Activated CD8-positive, alpha-beta memory T cell treated with anti-CD3 and anti-CD28 coated beads for 1 hour (primary cell): ENCODE data around the gene LRRC28.

Experiments used
- DNase-seq, 2 donors: peaks; one replicate each; pipeline ENCODE4 v3.0.0-alpha.2; 2020; ENCODE audit warnings: low read depth in 1 of 2; ENCODE audit errors: extremely low read depth in 1 of 2

Gene LRRC28

DNA sequence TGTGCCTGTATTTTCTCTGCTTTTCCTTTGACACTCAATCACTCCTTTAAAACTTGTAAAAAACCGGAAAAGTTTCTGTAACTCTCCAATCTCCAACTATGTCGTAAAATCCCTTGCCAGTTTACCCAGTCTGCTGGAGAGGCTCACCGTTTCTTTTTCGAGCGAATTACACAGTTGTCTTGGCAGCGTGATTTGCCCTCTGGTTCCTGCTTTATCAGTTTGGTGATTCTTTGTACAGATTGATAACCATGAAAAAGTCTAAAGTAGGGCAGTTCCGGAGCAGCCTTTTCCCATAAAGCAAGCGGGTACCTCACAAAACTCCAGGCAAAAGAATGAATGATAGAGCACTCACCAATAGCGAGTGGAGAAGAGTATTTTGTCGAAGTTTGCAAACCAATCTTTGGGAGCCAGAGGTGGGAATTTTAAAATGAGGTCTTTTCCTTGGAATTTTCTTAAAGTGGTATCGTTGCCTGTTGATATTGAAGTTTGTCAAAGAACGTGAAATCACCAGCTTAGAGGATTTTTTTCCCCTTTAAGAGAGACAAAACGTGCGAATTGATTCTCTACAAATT lies 1.9 kb upstream of the LRRC28 start, which contains the start of gene TTC23:
TSS of gene TTC23 (minus strand) at position 312 of the 572 bp plus-strand sequence. CDS start 20,869 bp downstream, outside the sequence.
- no peak for DNase-seq

DNA sequence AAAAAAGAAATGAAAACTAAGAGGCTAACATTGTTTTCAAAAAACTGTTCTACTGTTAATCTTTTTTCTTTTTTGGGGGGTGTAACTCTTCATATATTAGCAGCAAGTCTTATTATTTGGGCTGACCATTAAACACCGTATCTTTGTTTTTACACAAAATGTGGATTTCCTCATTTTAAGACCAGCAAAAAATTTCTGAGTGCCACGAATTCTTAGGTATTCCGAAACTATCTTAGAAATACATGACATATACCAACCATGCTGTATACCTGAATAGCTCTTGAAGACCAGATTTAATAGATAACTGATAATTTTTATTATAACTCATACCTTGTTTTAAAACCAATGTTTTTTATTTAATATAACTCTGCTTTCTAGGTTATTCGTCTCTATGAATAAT lies 1.3 kb upstream of the LRRC28 start:
- DNase-seq: no peak

DNA sequence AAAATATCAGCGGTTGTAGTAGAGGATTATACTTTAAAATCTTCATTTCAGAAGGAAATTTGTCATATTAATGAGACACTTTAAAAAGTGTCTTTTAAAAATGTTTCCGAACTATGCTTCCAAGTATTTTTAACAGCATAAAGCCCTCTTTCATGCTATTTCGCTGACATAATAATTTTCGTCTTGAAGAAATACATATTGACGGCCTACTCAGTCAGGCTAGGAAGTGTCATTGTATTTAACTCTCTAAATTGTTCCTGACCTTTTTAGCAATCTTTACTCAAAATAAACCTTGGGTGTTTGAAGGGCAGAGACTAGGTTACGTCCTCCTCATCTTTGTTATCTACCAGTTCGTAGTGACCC lies 806 bp upstream of the LRRC28 start:
- no peak for DNase-seq

DNA sequence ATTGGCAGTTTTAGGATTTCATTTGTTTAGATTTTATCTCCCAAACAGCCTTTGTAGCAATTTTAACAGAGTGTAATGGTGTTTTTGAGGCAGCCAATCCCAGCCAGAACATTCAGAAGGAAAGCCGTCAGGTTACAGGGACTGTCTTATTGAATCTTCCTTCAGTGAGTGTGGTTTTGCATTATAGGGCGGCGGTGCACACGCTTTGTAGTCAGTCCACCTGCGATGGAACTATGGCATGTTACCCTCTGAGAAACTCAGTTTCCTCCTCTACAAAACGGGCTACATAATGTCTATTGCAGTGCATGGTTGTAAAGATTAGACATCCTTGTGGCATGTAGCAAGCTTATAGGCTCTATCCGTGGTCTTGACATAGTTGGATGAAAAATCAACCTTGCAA lies 1.0 kb downstream of the LRRC28 start:
- no peak for DNase-seq

DNA sequence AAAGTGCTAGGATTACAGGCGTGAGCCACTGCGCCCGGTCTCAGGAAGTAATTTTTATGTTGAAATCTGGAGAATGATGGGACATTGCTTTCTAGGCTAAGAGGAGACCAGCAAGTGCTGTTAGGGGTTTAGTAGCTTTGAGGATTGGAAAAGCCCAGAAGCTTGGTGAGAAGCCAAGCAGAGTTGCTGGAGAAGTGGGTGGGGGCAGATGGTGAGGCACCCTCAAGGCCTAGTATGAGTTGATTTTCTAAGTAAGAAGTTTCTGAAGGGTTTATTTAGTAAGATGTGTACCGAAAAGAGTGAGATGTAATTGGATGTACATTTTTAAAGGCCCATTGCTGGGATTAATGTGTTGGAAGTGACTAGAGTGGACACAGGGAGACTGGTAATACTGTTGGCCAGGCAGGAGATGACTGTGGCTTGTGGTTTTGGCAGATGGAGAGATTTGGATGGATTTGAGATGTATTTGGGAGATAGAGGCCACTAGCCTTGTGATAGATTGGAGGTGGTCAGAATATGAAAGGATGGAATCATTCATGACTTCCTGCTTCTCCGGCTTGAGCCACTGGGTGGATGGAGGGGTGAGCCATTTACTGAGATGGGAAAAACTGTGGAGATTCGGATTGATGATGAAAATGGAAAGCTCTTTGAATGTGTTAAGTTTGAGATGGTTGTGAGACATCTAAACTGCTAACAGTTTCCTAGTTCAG lies 2.3 kb downstream of the LRRC28 start:
- no peak for DNase-seq

DNA sequence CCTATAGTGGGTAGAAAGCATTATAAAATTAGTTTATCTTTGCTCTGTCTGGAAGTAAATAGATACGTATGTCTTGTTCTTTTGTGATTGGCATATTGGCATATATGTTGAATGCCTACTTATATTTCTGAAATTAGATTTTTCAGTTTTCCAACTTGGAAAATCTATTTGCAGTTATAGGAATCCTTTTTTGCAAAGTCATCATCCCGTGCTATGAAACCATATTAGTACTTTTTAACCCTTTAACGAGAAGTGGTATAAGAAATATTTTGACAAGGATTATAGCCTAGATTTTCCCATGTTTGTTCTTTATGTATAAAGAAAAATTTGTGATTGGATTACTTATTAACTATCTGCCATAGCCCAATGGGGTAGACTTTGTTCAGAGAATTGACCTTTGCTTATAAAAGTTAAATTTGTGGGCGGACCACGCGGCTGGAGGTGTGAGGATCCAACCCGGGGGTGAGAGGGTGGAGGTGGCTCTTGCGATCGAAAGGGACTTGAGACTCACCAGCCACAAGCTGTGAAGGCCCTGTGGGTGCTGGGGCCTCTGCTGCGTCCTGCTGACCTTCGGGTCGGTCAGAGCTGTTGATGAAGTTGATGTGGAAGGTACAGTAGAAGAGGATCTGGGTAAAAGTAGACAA lies 5.9 kb downstream of the LRRC28 start:
- no peak for DNase-seq

DNA sequence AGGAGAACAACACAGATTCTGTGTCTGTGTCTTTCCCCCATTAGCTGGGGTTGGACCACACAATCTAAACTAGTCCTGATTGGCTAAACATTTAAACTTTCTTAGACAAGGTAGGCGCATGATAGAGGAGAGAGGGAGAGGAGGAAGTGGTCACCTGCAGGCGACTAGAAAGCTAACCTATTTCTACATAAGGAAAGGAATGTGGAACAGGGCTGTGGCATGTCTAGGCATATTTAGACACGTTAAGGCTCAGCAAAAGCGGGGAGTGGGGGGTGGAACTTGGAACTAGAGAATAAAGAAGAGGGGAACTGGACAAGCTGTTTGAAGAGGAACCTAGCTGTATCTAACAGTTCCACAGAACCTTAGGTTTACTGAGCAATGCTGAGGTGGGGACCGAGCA lies 12.8 kb downstream of the LRRC28 start:
- no peak for DNase-seq

DNA sequence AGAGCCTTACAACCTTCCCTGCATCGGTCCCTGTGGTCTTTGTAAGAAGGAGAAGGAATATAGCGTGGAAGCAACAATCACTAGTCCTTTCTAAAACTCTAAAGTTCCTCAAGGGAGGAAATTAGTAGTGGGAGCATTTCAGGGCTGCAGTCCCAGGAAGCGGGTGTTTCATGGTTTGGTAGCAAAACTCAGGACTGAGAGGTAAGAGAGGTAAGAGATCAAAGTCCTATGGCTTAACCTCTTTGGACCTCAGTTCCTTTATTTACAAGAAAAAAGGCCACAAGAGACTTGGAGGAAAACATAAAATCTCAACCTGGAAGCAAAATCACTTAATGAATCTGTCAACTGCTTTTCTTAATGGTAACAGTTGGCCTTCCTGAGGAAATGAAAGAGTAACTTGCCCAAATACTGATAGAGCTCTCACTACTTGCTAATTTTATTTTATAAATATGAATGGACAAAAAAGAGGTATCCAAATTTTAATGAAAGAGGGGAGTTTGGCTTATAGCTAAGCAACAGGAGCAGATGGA lies 14.3 kb downstream of the LRRC28 start:
- no peak for DNase-seq

DNA sequence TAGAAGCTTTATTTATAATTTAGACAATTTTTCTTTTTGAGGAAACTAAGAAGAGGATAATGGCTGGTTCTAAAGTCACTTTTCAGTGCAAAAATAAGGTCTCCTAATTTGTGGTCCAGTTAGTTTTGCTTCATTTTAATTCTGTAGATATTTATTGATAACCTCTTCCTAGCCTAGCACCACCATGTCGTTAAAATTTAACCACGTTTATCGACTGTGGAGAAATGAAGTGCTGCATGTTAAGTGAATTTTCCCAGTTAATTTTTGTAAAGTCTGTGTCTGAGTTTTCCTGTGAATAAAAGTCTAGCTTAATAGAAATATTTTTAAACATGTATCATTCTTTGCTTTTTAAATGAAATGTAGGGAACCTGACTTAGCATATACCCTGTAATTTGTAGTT lies 16.7 kb downstream of the LRRC28 start:
- no peak for DNase-seq

DNA sequence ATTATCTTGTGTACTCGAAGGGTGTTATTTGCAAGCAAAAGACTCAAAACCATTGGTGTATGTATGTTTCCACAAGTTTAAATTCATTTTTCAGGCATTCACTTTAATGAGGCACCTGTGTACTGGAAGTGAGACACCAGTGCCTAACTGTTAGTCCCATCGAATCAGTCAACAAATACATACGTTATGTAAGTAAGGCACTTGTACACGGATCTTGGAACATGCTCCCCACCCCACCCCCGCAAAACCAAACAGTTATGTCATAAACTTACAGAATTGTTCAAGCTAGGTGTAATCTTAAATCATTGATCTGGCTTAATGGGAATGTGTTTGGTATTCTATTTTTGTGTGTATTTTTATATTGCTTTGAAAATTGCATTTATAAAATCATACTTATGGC lies 17.1 kb downstream of the LRRC28 start:
- no peak for DNase-seq

DNA sequence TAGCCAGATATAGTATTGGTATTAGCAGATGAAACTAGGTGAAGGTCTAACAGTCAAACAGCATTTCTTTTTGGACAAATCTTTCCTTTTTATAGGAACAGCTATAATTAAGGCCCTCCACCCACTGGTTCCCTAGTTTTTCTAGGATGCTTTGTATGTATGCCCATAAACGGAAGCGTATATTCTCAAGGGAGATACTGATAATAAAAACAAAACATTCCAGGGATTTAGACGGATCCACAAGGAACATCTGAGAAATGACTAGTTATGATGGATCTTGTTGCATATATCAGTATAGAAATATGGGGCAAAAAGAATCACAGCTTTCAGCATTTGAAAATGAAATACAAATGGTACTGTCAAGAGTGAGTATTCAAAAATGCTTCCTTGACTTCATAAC lies 22.5 kb downstream of the LRRC28 start:
- no peak for DNase-seq

DNA sequence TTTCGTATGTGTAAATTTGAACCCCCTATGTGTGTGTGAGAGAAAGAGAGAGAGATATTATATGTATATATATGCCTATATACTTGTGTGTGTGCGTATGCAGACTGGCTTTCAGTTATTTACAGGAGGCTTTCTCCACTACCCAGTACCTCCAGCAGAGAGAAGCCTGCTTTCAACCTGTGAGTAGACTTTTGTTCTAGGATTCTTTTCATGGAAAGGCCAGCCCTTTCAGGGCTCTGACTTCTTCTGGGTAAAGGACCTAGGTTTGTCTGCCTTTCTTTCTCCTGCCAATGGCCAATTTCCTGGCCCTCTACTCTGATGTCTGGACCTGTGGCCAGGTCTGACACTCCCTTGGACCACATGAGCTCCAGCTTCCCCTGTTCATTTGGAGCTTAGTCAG lies 23.8 kb downstream of the LRRC28 start:
- DNase-seq: no peak

DNA sequence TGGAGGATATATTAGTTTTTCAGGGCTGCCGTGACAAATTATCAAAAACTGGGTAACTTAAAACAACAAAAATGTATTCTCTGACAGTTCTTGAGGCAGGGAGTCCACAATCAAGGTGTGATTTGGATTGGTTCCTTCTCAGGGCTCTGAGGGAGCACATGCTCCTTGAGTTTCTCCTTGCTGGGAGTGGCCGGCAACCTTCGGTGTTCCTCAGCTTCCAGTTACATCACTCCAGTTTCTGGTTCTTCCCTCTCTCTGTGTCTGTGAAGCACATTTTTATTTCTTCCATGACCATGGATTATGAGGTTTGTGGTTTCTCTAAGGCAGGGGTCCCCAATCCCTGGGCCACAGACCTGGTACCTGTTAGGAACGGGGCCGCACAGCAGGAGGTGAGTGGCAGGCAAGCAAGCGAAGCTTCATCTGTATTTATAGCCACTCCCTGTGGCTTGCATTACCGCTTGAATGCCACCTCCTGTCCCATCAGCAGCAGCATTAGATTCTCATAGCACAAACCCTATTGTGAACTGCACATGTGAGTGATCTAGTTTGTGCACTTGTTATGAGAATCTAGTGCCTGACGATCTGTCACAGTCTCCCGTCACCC lies 24.3 kb downstream of the LRRC28 start:
- DNase-seq: no peak

DNA sequence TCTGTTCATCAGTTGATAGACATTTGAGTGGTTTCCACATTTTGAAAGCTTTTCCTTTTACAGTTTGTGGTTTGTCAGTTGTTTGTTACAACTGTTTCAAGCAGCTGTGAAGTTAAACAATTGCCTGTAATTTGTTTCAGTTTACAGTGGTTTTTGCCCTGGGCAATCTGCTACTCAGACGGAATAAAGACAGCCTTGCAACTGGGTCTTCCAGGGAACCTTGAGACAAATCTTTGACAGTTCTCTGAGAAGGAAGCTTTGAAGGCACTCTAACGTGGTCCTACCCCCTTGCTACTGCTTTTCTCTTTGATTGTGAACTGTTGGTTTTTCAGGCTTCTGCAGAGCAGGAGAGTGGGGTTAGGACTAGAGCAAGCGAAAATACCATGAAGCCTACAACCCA lies 28.0 kb downstream of the LRRC28 start:
- DNase-seq: no peak

DNA sequence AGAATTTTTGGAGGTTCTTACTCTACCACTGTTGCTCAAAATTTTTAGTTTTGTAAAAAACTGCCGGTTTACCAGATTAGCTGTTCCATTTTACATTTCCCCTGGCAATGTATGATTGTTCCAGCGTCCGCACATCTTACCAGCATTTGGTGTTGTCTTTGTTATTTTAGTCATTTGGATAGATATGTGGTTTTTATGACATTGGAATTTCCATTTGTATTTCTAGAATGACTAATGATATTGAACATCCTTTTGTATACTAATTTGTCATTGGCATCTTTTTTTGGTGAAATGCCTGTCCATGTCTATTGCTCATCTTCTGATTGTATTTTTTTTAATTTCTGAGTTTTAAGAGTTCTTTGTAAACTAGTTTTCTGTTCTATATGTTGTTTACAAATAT lies 28.5 kb downstream of the LRRC28 start:
- DNase-seq: no peak

DNA sequence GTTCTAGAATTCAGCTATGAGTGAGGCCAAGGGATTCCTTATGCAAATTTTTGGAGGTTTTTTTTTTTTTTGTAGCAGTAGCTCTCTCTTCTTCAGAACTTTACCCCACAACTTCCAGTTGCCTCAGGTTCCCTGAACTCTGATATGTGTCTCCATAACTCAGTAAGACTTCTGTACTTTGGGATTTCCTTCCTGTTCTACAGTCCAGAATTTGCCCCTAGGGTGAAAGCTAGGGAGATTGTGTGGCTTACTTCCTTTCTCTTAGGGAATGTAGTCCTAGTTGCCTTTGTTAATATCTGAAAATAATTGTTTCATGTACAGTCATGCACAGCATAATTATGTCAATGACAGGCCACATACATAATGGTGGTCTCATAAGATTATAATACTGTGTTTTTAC lies 30.8 kb downstream of the LRRC28 start:
- no peak for DNase-seq

DNA sequence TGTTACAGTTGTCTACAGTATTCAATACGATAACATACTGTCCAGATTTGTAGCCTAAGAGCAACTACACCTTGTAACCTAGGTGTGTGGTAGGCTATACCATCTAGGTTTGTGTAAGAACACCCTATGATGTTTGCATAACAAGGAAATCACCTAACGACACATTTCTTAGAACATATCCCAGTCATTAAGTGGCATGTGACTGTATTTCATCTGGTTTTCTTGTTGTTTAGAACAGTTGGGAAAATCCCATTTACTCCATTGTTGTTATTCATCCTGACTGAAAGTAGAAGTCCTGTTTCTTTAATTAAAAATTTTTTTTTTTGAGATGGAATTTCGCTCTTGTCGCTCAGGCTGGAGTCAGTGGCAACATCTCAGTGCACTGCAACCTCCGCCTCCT lies 31.3 kb downstream of the LRRC28 start:
- no peak for DNase-seq

DNA sequence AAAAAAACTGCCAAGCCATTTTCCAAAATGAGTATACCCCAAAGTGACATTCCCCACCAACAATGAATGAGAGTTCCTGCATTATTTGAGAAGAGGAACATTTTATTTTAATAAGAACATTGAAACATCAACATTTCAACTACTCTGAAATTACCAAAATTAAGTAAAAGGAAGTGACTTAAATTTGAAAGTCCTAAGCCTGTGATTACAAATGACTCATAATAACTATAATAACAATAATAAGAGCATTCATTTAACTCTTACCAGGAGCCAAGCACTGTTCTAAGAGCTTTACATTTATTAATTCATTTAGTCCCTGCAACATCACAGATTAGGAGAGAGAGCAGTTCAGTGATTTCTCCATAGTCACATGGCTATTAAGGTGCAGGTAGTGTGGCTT lies 32.4 kb downstream of the LRRC28 start:
- no peak for DNase-seq

DNA sequence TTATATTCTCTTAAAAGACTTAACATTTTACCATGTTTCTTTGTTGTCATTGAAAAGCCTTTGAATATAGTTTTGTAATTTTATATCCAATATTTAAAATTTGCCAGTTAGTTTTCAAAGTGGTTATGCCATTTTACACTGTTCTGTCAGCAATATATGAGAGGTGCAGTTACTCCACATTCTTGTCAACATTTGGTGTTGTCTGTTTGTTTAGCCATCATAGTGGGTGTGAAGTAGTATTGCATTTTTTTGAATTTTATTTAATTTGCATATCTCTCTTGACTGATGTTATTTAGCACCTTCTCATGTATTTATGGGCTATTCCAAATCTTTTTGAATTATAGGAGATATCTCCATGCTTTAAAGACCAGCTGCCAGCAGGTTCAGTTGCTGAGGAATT lies 40.4 kb downstream of the LRRC28 start:
- DNase-seq: no peak

DNA sequence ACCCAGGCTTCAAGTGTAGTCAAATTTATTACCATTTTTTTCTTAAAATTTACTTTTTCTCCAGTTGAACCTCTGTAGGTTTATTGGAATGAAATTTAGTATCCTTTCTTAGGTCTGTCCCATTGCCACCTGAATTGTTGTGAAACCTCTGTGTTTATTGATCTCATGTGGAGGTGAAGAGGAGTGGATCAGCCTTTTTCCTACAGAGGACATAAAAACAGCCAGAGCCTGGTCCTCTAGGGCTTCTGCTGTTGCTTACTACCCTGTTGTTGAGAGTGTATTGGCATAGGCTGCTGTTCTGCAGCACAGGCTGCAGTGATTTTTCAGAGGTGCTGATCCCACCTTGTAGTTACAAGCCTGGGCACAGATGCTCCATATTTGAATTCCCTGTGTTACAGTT lies 44.6 kb downstream of the LRRC28 start:
- no peak for DNase-seq

DNA sequence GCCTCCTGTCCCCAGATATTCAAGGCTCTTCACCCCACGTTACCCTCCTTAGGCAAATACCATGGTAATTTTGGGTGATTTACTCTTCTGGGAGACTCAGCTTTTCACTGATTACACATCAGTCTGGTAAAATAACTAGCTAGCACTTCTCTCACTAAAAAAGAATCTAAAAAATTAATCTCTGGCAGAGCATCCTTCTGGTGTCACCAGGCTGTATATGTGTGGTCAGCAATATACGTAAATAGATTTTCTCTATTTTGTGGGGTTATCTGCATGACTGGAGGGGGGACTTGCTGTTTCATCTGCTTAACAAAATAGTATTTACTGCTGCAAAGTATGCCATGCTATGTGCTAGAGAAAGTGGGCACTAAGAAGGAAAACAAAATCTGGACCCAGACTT lies 45.1 kb downstream of the LRRC28 start:
- no peak for DNase-seq

DNA sequence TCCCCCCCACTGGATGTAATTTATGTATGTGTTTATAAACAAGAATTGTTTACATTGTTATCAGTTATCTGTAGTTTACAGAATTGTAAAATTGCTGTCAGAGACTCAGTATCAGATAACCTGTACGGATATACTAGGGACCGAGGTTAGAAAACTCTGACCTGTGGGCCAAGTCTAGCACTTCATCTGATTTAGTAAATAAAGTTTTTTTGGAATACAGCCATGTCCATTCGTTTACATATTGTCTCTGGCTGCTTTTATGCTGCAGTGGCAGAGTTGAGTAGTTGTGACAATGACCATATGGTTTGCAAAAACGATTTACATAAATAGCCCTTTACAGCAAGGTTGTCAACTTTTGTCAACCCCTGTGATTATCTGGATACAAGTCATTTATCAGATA lies 52.6 kb downstream of the LRRC28 start:
- no peak for DNase-seq
